ENCODE measurements around the gene TMEM185B. TPM values are rescaled to one million over a fixed set of nuclear protein-coding genes. Genes with fewer than 3 reads are reported as not detected.
"Not testable (repeated sequence)": the region's sequence is repeated elsewhere in the genome, so short reads cannot be mapped to it uniquely, and the experiment has no call there.

Gene TMEM185B
- total and polyA plus RNA-seq, 8 donors: 2.8 to 13.5 (median 8.6) TPM

DNA sequence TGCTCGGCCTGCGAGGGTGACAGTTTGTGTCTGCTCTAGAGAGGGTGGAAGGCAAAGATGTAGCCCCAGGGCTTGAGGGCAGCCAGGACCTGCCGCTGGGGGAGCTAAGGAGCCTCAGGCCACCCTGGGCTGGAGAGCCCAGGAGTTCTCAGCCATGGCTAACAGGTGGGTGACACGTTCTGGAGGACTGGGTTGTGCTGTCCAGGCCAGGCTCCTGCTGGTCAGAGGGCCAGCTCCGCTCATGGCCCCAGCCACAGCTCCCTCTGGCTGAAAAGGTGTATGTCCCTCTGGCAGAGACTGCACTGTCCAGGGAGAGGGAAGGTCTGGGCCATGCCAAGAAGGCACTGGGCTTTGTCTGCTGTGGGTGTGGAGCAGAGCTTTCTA lies 19.2 kb downstream of the TMEM185B start:
- WGBS, 2 donors: 80 to 82% methylated on average over 5 of the region's 5 CpGs
- Histone ChIP-seq H3K27me3 (no peaks in the 10 kb centered on the region), H3K4me3 (no peak overlapping the region), H3K4me1 (no peaks in the 10 kb centered on the region), H3K27ac (no peak overlapping the region), H3K36me3 (no peaks in the 10 kb centered on the region), H3K9me3 (no peaks in the 10 kb centered on the region)
- ATAC-seq: no peak
- TF ChIP-seq, protein P1, sequence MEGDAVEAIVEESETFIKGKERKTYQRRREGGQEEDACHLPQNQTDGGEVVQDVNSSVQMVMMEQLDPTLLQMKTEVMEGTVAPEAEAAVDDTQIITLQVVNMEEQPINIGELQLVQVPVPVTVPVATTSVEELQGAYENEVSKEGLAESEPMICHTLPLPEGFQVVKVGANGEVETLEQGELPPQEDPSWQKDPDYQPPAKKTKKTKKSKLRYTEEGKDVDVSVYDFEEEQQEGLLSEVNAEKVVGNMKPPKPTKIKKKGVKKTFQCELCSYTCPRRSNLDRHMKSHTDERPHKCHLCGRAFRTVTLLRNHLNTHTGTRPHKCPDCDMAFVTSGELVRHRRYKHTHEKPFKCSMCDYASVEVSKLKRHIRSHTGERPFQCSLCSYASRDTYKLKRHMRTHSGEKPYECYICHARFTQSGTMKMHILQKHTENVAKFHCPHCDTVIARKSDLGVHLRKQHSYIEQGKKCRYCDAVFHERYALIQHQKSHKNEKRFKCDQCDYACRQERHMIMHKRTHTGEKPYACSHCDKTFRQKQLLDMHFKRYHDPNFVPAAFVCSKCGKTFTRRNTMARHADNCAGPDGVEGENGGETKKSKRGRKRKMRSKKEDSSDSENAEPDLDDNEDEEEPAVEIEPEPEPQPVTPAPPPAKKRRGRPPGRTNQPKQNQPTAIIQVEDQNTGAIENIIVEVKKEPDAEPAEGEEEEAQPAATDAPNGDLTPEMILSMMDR (IDR thresholded peaks at IDR 0.05): no peak
- peak in 1 of 6 donors; percentile 34 for DNase-seq
- no peak for FAIRE-seq
- intact Hi-C loops (cut with DNase I): no loop called here

DNA sequence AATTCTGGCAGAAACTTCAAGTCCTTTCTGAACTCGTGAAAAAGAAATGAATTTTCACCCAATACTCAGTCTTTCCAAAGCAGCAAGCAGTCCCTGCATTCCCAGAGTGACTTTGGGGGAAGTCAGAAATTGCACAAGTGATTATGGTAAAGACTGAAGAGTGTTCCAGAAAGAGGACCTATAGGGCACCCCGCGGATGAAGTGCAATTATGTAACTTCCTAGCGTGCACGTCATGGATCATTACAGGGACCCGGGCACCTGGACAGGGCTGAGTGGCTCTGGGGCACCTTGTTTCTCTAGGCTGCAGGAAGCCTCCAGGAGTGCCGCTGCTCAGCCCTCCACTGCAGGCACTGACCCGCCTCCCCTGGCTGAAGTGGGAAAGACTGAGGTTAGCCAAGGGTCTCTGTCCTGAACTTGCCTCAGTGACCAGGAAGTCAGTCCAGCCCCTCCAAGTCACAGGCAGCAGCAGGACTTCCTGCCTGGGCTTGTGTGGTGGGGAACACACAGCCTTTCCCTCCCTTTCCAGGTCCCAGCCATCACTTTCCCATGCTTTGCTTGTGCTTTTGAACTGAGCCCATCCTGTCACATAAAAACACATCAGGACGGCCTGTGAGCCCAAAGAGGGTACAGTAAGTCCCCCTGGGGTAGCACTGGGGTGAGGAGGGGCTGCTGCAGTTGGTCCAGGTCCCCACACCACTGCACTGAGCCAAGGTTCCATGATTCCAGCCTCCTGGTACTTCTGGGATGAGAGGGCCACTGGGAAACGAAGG lies 19.8 kb downstream of the TMEM185B start:
- 57 to 60% methylated on average over 10 of the region's 10 CpGs for WGBS, 2 donors
- TF ChIP-seq, protein P1 (IDR thresholded peaks at IDR 0.05): no peak
- H3K9me3 ChIP-seq: no peaks in the 10 kb centered on the region
- no peaks in the 10 kb centered on the region for H3K27me3 ChIP-seq
- no peaks in the 10 kb centered on the region for H3K4me1 ChIP-seq
- ATAC-seq (peak in 1 of 4 donors; percentile 46), FAIRE-seq (no peak), DNase-seq (no peak)
- no peak overlapping the region for H3K27ac ChIP-seq
- no peaks in the 10 kb centered on the region for H3K36me3 ChIP-seq
- no peak overlapping the region for H3K4me3 ChIP-seq
- intact Hi-C loops (cut with DNase I): no loop called here

DNA sequence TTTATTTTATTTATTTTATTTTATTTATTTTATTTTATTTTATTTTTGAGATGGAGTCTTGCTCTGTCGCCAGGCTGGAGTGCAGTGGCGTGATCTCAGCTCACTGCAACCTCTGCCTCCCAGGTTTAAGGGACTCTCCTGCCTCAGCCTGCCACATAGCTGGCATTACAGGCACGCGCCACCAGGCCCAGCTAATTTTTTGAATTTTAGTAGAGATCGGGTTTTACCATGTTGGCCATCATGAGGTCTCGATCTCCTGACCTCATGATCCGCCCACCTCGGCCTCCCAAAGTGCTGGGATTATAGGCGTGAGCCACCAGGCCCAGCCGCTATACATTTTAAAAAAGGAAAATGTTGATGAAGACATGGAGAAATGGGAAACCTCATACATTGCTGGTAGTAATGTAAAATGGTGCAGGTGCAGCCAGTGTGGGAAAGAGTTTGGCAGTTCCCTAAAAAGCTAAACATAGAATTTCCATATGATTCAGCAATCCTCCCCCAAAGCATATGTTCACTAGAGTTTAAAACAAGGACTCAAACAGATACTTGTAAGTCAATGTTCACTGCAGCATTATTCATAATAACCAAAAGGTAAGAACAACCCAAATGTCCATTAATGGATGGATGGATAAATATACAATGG lies 23.3 kb downstream of the TMEM185B start:
- H3K36me3 ChIP-seq; H3K27ac ChIP-seq; FAIRE-seq; H3K9me3 ChIP-seq; H3K4me1 ChIP-seq; H3K27me3 ChIP-seq; intact Hi-C loops (cut with DNase I); H3K4me3 ChIP-seq; ATAC-seq; DNase-seq: not testable (repeated sequence)
- 97% methylated on average over 10 of the region's 10 CpGs for WGBS, 2 donors

DNA sequence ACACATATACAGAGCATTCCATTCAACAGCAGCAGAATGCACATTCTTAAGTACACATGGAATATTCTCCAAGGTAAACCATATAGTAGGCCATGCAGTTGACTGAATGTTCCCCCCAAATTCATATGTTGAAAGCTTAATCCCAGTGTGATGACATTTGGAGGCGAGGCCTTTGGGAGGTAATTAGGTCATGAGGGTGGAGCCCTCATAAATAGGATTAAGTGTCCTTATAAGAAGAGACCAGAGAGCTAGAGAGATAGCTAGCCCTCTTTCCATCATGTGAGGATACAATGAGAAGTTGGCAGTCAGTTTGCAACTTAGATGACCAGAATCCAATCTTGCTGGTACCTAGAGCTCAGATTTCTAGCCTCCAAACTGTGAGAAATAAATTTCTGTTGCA lies 27.6 kb downstream of the TMEM185B start:
- ATAC-seq: no peak
- 92 to 97% methylated on average over 1 of the region's 1 CpG for WGBS, 2 donors
- Histone ChIP-seq H3K9me3 (no peaks in the 10 kb centered on the region), H3K27me3 (no peaks in the 10 kb centered on the region), H3K4me3 (no peak overlapping the region), H3K27ac (no peak overlapping the region), H3K4me1 (no peaks in the 10 kb centered on the region), H3K36me3 (no peaks in the 10 kb centered on the region)
- TF ChIP-seq, protein P1 (IDR thresholded peaks at IDR 0.05): no peak
- DNase-seq: no peak
- no peak for FAIRE-seq
- intact Hi-C loops (cut with DNase I): no loop called here

DNA sequence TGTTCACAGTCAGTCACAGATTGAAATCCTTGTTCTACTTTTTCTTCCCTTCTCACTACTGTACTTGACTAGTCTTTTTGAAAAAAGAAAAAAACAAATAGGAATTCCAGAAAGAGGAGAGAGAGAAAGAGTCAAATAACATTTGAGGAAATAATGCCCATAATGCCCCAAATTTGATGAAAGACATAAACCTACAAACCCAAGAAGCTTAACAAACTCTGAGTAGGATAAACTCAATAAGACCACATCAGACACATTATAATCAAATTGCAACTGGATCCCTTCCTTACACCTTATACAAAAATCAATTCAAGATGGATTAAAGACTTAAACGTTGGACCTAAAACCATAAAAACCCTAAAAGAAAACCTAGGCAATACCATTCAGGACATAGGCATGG lies 30.9 kb downstream of the TMEM185B start:
- Histone ChIP-seq H3K4me3 (no peak overlapping the region), H3K27ac (no peak overlapping the region), H3K27me3 (no peaks in the 10 kb centered on the region), H3K36me3 (no peaks in the 10 kb centered on the region), H3K9me3 (no peaks in the 10 kb centered on the region), H3K4me1 (no peaks in the 10 kb centered on the region)
- no peak for DNase-seq
- FAIRE-seq: no peak
- TF ChIP-seq, protein P1 (IDR thresholded peaks at IDR 0.05): no peak
- WGBS, 2 donors: 50 to 73% methylated on average over 1 of the region's 1 CpG
- intact Hi-C loops (cut with DNase I): no loop called here
- no peak for ATAC-seq
